ENCODE data around the gene ZNF783. TPM values are rescaled to one million over a fixed set of nuclear protein-coding genes. Genes with fewer than 3 reads are reported as not detected.

The ZNF783 gene
- total RNA-seq, 1 experiment from 2014 or later = 15.8 TPM

GRCh38 chr7:149287622-149288021 lies 25.6 kb downstream of the ZNF783 start:
- intact Hi-C loops (cut with micrococcal nuclease; ENCODE audit: unreplicated experiment) = no loop called here
- Histone ChIP-seq H3K36me3 (ENCODE audit: low read depth) (no peaks in the 10 kb centered on the region), H3K9me3 (ENCODE audit: insufficient read depth, low read depth) (no peaks in the 10 kb centered on the region), H3K9me2 (ENCODE audit: insufficient read depth) (no peaks in the 10 kb centered on the region), H3K4me2 (no peak overlapping the region), H2AFZ (no peak overlapping the region), H3K79me2 (ENCODE audit: low read depth) (no peaks in the 10 kb centered on the region), H3K4me3 (no peak overlapping the region), H4K20me1 (ENCODE audit: insufficient read depth) (no peaks in the 10 kb centered on the region; the same call in 1 of the 2 replicates), H3F3A (ENCODE audit: insufficient read depth, low read depth) (peaks cover 27% of the 10 kb centered on the region), H3K4me1 (replicated peaks; ENCODE audit: insufficient read depth) (peaks cover 25% of the 10 kb centered on the region), H3K27ac (no peak overlapping the region), H3K27me3 (ENCODE audit: insufficient read depth, low read depth) (no peaks in the 10 kb centered on the region)
- BruUV-seq (replicated peaks) = no TSS peak
- CTCF ChIA-PET = no interaction called here
- POLR2A ChIA-PET (ENCODE audit: unreplicated experiment) = no interaction called here
- DNase-seq = no peak
- TF ChIP-seq CTCF (conservative IDR thresholded peaks at IDR 0.05) (no peak), EZH2 (IDR thresholded peaks at IDR 0.05; ENCODE audit: low read depth) (no peak)

GRCh38 chr7:149289262-149289661 lies 27.3 kb downstream of the ZNF783 start:
- H3K4me2 ChIP-seq = no peak overlapping the region
- ChIA-PET CTCF (no interaction called here), POLR2A (ENCODE audit: unreplicated experiment) (no interaction called here)
- no peak for DNase-seq
- H3K4me3 ChIP-seq = no peak overlapping the region
- intact Hi-C loops (cut with micrococcal nuclease; ENCODE audit: unreplicated experiment) = no loop called here
- peaks cover 19% of the 10 kb centered on the region; the same call in 1 of the 2 replicates for H3F3A ChIP-seq (ENCODE audit: insufficient read depth, low read depth)
- no peaks in the 10 kb centered on the region for H3K9me3 ChIP-seq (ENCODE audit: insufficient read depth, low read depth)
- no peaks in the 10 kb centered on the region for H3K9me2 ChIP-seq (ENCODE audit: insufficient read depth)
- H3K4me1 ChIP-seq (replicated peaks; ENCODE audit: insufficient read depth) = peaks cover 24% of the 10 kb centered on the region
- H3K27me3 ChIP-seq (ENCODE audit: insufficient read depth, low read depth) = no peaks in the 10 kb centered on the region
- BruUV-seq (replicated peaks) = no TSS peak
- H4K20me1 ChIP-seq (ENCODE audit: insufficient read depth) = no peaks in the 10 kb centered on the region; the same call in 1 of the 2 replicates
- H3K36me3 ChIP-seq (ENCODE audit: low read depth) = no peaks in the 10 kb centered on the region
- no peaks in the 10 kb centered on the region for H3K79me2 ChIP-seq (ENCODE audit: low read depth)
- H3K27ac ChIP-seq = no peak overlapping the region
- H2AFZ ChIP-seq = no peak overlapping the region
- TF ChIP-seq EZH2 (IDR thresholded peaks at IDR 0.05; ENCODE audit: low read depth) (no peak), CTCF (conservative IDR thresholded peaks at IDR 0.05) (no peak)

GRCh38 chr7:149289856-149290255 lies 27.9 kb downstream of the ZNF783 start:
- Histone ChIP-seq H3K79me2 (ENCODE audit: low read depth) (no peaks in the 10 kb centered on the region), H3K27me3 (ENCODE audit: insufficient read depth, low read depth) (no peaks in the 10 kb centered on the region), H3K4me3 (no peak overlapping the region), H3K4me1 (replicated peaks; ENCODE audit: insufficient read depth) (peaks cover 19% of the 10 kb centered on the region), H3K9me2 (ENCODE audit: insufficient read depth) (no peaks in the 10 kb centered on the region), H3F3A (ENCODE audit: insufficient read depth, low read depth) (peaks cover 14% of the 10 kb centered on the region; the same call in 1 of the 2 replicates), H4K20me1 (ENCODE audit: insufficient read depth) (no peaks in the 10 kb centered on the region), H3K9me3 (ENCODE audit: insufficient read depth, low read depth) (no peaks in the 10 kb centered on the region), H2AFZ (no peak overlapping the region), H3K4me2 (no peak overlapping the region), H3K36me3 (ENCODE audit: low read depth) (no peaks in the 10 kb centered on the region), H3K27ac (no peak overlapping the region)
- intact Hi-C loops (cut with micrococcal nuclease; ENCODE audit: unreplicated experiment) = no loop called here
- POLR2A ChIA-PET (ENCODE audit: unreplicated experiment) = no interaction called here
- DNase-seq = no peak
- TF ChIP-seq CTCF (conservative IDR thresholded peaks at IDR 0.05) (no peak), EZH2 (IDR thresholded peaks at IDR 0.05; ENCODE audit: low read depth) (no peak)
- CTCF ChIA-PET = no interaction called here
- no TSS peak for BruUV-seq (replicated peaks)

All from PC-9 (cell line).